Astrocyte of the cerebellum (primary cell): ENCODE results near the gene KANSL1.

Experiments
- DNase-seq: peaks from one replicate; pipeline ENCODE4 v3.0.0-alpha.2; 2011; ENCODE audit warnings: low read depth
- H3K4me3 ChIP-seq: 2 replicates; pipeline ENCODE4 v1.5.1; 2011; ENCODE audit warnings: mild to moderate bottlenecking, low read depth, low read length, moderate library complexity
- CTCF ChIP-seq: IDR thresholded peaks from 2 replicates; pipeline ENCODE4 v1.5.1; 2012; ENCODE audit warnings: low read length, low read depth, moderate library complexity, mild to moderate bottlenecking; ENCODE audit errors: missing control alignments
- in situ Hi-C: cut with HindIII; loops from 2 replicates; pipeline ENCODE4 v1.10.0; 2017; ENCODE audit warnings: low sequenced_read_pairs

KANSL1 gene

DNA sequence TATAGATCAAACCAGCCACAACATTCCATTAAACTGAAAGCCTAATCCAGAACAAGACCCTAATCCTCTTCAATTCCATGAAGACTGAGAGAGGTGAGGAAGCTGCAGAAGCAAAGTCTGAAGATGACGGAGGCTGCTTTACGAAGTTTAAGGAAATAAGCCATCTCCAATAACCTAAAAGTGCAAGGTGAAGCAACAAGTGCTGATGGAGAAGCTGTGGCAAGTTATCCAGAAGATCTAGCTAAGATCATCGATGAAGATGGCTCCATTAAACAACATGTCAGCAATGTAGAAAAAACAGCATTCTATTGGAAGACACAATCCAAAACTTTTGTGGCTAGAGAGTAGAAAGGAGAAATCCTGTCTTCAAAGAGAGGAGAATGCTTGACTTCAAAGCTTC is 69.6 kb downstream of the KANSL1 start:
- no peak for TF ChIP-seq CTCF
- H3K4me3 ChIP-seq, result no peak overlapping the region
- DNase-seq, result no peak
- in situ Hi-C loops, result no loop called here

DNA sequence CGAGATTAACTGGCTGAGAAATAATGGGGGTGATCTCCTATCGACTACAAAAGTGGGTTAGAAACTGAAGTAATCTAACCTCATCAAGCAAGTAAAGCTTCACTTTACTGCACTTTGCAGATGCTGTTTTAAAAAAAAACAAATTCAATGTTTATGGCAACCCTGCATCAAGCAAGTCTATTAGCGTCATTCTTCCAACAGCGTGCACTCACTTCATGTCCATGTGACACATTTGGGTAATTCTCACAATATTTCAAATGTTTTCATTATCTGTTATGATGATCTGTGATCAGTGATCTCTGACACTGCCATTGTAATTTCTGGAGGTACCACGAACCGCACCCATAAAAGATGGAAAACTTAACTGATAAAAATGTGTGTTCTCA is 70.8 kb downstream of the KANSL1 start:
- in situ Hi-C loops, result no loop called here
- DNase-seq, result no peak
- TF ChIP-seq CTCF, result no peak
- H3K4me3 ChIP-seq, result no peak overlapping the region

- H3K4me3 ChIP-seq, result no peak overlapping the region
- in situ Hi-C loops, result no loop called here
- TF ChIP-seq CTCF, result no peak
- no peak for DNase-seq
These were observed 71.3 kb downstream of the KANSL1 start for GRCh38 chr17:46121841-46122485.

DNA sequence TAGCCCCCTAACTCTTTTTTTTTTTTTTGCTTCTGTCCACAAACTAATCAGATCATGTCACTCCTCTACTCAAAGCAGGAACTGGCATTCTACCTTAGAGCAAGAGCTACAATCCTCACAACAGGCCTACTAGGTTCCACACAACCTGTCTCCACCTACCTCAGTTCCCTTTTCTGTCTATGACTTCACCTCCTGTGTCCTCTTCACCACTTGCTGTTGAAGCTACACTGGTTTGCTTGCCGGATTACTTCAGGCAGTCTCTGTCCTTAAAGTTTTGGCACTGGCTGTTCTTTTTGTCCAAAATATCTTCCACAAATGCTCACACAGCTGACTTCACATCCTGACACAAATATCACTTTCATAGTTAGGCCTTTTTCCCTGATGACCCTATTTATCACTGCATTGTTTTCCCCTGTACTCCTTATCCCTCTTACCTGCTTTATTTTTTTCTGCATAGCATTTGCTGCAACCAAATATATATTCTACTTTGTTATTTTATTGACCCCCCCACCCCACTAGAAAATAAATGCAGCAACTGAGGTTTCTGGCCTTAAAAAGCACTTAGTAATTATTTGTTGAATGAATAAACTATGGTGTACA is 72.0 kb downstream of the KANSL1 start:
- TF ChIP-seq CTCF, result no peak
- in situ Hi-C loops, result no loop called here
- DNase-seq, result no peak
- no peak overlapping the region for H3K4me3 ChIP-seq

DNA sequence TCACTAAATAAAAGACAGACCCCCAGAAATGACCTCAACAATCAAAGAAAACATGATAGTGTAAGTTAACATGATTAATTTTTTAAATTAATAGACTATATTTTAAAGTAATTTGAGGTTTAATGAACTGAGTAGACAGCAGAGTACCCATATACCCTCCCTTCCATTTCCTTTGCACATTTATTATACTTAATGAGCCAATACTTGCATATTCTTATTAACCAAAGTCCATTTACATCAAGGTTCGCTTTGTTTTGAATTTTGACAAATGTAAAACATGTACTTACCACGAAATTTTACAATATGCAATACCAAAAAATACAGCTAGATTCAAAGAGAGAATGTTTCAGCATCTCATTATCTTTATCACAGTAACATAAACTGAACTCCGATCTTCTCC is 72.7 kb downstream of the KANSL1 start:
- TF ChIP-seq CTCF, result no peak
- H3K4me3 ChIP-seq, result no peak overlapping the region
- no peak for DNase-seq

DNA sequence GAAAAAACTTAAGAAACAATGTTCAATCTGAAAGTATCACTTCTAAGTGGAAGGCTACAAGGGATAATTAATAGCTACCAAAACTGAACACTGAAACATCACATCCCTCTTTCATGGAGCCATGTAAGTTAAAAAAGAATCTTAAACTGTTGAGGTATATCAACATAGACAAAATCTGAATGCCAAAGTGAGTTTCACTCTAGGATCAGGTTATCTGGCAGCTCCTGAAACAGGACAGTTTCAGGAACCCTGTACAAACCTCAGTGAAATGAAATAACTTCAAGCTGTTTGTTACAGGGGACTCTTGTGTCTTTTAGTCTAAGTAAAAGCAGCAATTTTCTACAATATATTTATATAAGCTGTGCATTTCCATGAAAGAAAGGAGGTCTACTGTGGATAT is 73.2 kb downstream of the KANSL1 start:
- no peak overlapping the region for H3K4me3 ChIP-seq
- no peak for DNase-seq
- in situ Hi-C loops, result no loop called here
- no peak for TF ChIP-seq CTCF

More for the DNA sequence above, 72.7 kb downstream of the KANSL1 start:
- in situ Hi-C loops, result no loop called here
